Ectodermal cell (in vitro differentiated cells): ENCODE measurements around the gene PLIN1.

Experiments used
- H3K27ac ChIP-seq: 2 replicates; pipeline ENCODE4 v1.7.0; 2013; ENCODE audit warnings: mild to moderate bottlenecking, low read depth, low read length; ENCODE audit not compliant: insufficient read depth, poor library complexity, severe bottlenecking
- H3K27me3 ChIP-seq: 2 replicates; pipeline ENCODE4 v1.7.0; 2013; ENCODE audit warnings: mild to moderate bottlenecking, low read length; ENCODE audit not compliant: insufficient read depth, control insufficient read depth, poor library complexity, severe bottlenecking
- H3K36me3 ChIP-seq: one replicate; pipeline ENCODE4 v1.7.0; 2013; ENCODE audit warnings: low read length; ENCODE audit not compliant: control insufficient read depth, insufficient read depth
- H3K4me1 ChIP-seq: one replicate; pipeline ENCODE4 v1.7.0; 2013; ENCODE audit warnings: low read length; ENCODE audit not compliant: control insufficient read depth, insufficient read depth
- H3K4me3 ChIP-seq: 2 replicates; pipeline ENCODE4 v1.7.0; 2013; ENCODE audit warnings: low read depth, low read length, control low read depth; ENCODE audit not compliant: insufficient read depth
- H3K9me3 ChIP-seq: 2 replicates; pipeline ENCODE4 v1.7.0; 2013; ENCODE audit warnings: mild to moderate bottlenecking, low read length, moderate library complexity; ENCODE audit not compliant: control insufficient read depth
- WGBS, 2 experiments: methylation state at CpG; one replicate each; pipeline ENCODE4 v1.1.7; 2013; ENCODE audit warnings: missing lambda C conversion rate in 2 of 2; 5-methylcytosine and 5-hydroxymethylcytosine counted together

The PLIN1 gene

GRCh38 chr15:89673165-89673512, 6.0 kb downstream of the PLIN1 start:
- no peaks in the 10 kb centered on the region for H3K4me1 ChIP-seq
- no peak overlapping the region for H3K4me3 ChIP-seq
- WGBS, 2 experiments: 43 to 44% methylated on average over 12 of the region's 12 CpGs
- H3K27me3 ChIP-seq: no peaks in the 10 kb centered on the region
- no peak overlapping the region for H3K27ac ChIP-seq
- no peaks in the 10 kb centered on the region for H3K9me3 ChIP-seq
- no peaks in the 10 kb centered on the region for H3K36me3 ChIP-seq

GRCh38 chr15:89672221-89673164, 6.7 kb downstream of the PLIN1 start:
- Histone ChIP-seq H3K9me3 (no peaks in the 10 kb centered on the region), H3K4me3 (no peak overlapping the region), H3K4me1 (no peaks in the 10 kb centered on the region), H3K27ac (no peak overlapping the region), H3K27me3 (peaks cover 2% of the 10 kb centered on the region), H3K36me3 (no peaks in the 10 kb centered on the region)
- WGBS, 2 experiments: 77 to 78% methylated on average over 12 of the region's 12 CpGs

GRCh38 chr15:89671687-89672086, 7.5 kb downstream of the PLIN1 start:
- Histone ChIP-seq H3K27ac (no peak overlapping the region), H3K36me3 (no peaks in the 10 kb centered on the region), H3K9me3 (no peaks in the 10 kb centered on the region), H3K4me3 (no peak overlapping the region), H3K4me1 (no peaks in the 10 kb centered on the region), H3K27me3 (peaks cover 9% of the 10 kb centered on the region)
- WGBS, 2 experiments: 73% methylated on average over 4 of the region's 4 CpGs

DNA sequence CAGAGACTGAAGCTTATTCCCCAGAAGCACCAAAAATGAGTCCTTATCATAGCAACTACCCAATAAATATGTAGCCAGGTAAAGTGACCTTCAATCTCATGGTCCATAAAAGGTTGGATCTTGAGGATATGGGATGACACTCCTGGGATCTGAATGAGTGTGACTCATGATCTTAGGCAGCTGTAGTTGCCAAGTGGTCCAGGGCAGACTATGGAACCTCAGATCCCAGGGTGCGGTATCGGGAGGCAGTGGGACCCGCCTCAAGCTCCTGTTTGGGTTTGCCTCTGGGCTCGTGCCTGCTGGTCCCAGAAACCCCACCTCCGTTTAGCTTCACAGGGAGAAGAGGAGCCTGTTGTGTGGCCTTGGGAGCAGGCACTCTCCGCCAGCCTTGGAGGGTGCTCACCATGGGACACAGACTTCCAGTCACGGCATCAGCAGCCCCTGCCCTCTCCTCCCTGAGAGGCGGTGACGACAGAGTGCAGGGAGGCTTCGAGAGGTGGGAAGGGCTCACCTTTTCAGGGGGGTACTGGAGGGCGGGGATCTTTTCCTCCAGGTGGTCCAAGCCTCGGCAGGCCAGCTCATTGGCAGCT, 8.1 kb downstream of the PLIN1 start:
- no peaks in the 10 kb centered on the region for H3K36me3 ChIP-seq
- WGBS, 2 experiments: 84 to 89% methylated on average over 12 of the region's 12 CpGs
- H3K4me3 ChIP-seq: no peak overlapping the region
- peaks cover 15% of the 10 kb centered on the region for H3K27me3 ChIP-seq
- no peaks in the 10 kb centered on the region for H3K4me1 ChIP-seq
- no peak overlapping the region for H3K27ac ChIP-seq
- no peaks in the 10 kb centered on the region for H3K9me3 ChIP-seq

- Histone ChIP-seq H3K36me3 (no peaks in the 10 kb centered on the region), H3K9me3 (no peaks in the 10 kb centered on the region), H3K4me3 (no peak overlapping the region), H3K4me1 (peaks cover 5% of the 10 kb centered on the region), H3K27ac (no peak overlapping the region), H3K27me3 (peaks cover 25% of the 10 kb centered on the region)
- WGBS, 2 experiments: 92 to 94% methylated on average over 15 of the region's 15 CpGs
These were observed 9.2 kb downstream of the PLIN1 start for GRCh38 chr15:89669941-89670340.

GRCh38 chr15:89669309-89669865, 9.8 kb downstream of the PLIN1 start:
- Histone ChIP-seq H3K9me3 (no peaks in the 10 kb centered on the region), H3K36me3 (no peaks in the 10 kb centered on the region), H3K4me3 (no peak overlapping the region), H3K4me1 (peaks cover 11% of the 10 kb centered on the region), H3K27ac (no peak overlapping the region), H3K27me3 (peaks cover 30% of the 10 kb centered on the region)
- WGBS, 2 experiments: 88 to 92% methylated on average over 8 of the region's 9 CpGs

- 94% methylated on average over 3 of the region's 3 CpGs for WGBS, 2 experiments
- Histone ChIP-seq H3K9me3 (no peaks in the 10 kb centered on the region), H3K4me1 (peaks cover 11% of the 10 kb centered on the region), H3K36me3 (no peaks in the 10 kb centered on the region), H3K27ac (no peak overlapping the region), H3K27me3 (peaks cover 33% of the 10 kb centered on the region), H3K4me3 (no peak overlapping the region)
These were observed 11.0 kb downstream of the PLIN1 start for GRCh38 chr15:89668171-89668570.

- no peak overlapping the region for H3K27ac ChIP-seq
- H3K9me3 ChIP-seq: no peaks in the 10 kb centered on the region
- WGBS, 2 experiments: 85 to 90% methylated on average over 7 of the region's 7 CpGs
- H3K36me3 ChIP-seq: no peaks in the 10 kb centered on the region
- no peak overlapping the region for H3K4me3 ChIP-seq
- H3K4me1 ChIP-seq: peaks cover 11% of the 10 kb centered on the region
- H3K27me3 ChIP-seq: peaks cover 33% of the 10 kb centered on the region
These were observed 11.5 kb downstream of the PLIN1 start for GRCh38 chr15:89667706-89667960.

DNA sequence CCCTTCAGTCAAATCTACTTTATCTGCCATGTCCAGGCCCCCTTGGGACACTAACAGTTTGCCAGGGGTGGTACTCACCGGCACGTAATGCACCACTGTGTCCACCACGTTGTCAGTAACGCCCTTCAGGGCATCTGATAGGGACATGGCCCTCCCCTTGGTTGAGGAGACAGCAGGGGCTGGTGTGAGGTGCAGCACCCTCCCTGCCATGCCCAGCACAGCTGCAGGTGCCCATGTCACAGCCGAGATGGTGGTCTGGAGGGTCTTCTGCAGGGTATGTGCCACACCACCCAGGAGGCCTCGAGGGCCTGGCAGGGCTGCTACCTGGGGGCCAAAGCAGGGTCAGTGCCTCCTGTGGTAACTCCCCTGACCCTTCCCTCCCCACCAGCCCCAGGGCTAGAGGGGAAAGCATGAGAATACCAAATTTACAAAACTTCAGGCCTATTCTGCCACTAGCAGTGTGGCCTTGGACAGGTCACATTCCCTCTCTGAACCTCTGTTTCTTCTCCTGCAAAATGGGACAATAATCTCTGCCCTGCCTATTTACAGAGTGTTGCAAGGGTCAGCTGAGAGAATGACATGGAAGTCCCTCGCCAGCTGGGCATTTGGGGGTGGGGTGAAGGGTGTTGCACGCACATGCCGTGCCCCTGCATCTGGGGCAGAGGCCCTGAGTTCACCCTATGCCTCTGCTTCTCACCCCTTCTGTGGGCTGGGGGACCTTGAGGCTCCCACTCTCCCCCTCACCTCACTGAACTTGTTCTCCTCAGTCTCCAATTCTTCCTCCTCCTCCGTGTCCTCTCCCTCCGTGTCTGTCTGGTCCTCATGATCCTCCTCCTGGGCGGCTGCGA, 12.1 kb downstream of the PLIN1 start:
- no peaks in the 10 kb centered on the region for H3K36me3 ChIP-seq
- 89 to 90% methylated on average over 13 of the region's 13 CpGs for WGBS, 2 experiments
- H3K4me1 ChIP-seq: peaks cover 11% of the 10 kb centered on the region
- peaks cover 33% of the 10 kb centered on the region for H3K27me3 ChIP-seq
- H3K4me3 ChIP-seq: no peak overlapping the region
- no peak overlapping the region for H3K27ac ChIP-seq
- no peaks in the 10 kb centered on the region for H3K9me3 ChIP-seq
